ENCODE data around the gene SLC35F1.

SLC35F1 gene

DNA sequence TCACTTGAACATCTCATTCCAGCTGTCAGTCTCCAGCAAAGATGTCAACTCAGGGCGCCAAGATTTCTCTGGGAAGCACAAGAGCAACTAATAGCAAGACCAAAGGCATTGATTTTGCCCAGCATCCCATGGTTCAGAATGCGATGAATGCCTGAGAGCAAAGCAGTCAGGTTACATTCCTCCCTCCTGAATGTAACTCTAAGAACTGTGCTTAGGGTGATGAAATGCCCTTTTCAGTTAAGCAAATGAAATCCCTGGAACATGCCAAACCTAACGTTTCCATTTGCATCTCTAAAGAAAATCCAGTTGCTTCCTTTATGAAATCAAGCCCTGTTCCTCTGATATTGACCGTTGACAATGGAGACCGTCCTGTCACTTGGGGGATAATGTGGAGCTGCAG is 417.1 kb downstream of the SLC35F1 start:
- Histone ChIP-seq H3K9me3 (no peaks in the 10 kb centered on the region), H3K27me3 (no peaks in the 10 kb centered on the region; the same call in 1 of the 2 replicates), H3K4me3 (ENCODE audit: low read depth, low read length) (no peak overlapping the region), H3K36me3 (no peaks in the 10 kb centered on the region), H3K4me1 (no peaks in the 10 kb centered on the region)
- TF ChIP-seq, protein P1, sequence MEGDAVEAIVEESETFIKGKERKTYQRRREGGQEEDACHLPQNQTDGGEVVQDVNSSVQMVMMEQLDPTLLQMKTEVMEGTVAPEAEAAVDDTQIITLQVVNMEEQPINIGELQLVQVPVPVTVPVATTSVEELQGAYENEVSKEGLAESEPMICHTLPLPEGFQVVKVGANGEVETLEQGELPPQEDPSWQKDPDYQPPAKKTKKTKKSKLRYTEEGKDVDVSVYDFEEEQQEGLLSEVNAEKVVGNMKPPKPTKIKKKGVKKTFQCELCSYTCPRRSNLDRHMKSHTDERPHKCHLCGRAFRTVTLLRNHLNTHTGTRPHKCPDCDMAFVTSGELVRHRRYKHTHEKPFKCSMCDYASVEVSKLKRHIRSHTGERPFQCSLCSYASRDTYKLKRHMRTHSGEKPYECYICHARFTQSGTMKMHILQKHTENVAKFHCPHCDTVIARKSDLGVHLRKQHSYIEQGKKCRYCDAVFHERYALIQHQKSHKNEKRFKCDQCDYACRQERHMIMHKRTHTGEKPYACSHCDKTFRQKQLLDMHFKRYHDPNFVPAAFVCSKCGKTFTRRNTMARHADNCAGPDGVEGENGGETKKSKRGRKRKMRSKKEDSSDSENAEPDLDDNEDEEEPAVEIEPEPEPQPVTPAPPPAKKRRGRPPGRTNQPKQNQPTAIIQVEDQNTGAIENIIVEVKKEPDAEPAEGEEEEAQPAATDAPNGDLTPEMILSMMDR (IDR thresholded peaks at IDR 0.05; ENCODE audit: low read depth, low read length), result no peak
- DNase-seq, result no peak

DNA sequence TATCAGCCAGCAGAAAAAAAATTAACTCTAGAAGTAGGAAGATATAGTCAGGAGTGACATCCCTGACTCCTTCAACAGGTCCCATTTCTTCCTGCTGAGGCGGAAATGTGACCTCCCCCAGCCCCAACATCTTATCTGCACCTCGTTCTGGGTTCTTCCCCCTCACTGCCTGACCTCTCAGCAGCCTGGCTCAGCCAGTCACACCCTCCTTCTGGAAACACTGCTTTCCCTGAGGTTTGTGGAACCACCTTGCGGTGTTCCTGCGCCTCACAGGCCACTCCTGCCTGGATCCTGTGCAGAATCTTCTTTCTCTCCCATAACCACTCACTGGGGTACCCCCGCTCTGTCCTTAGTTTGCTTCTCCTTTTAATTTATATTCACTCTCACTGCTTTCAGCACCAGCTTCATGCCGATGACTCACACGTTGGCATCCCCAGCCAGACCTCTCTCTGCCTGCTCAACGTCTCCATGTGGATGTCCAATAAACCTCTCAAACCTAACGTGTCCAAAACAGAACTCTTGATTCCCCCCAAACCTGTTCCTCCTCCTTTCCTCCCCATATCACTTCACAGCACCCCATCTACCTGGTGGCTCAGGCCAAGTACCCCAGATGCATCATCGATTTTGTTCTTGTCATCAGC is 418.3 kb downstream of the SLC35F1 start:
- TF ChIP-seq, protein P1 (IDR thresholded peaks at IDR 0.05; ENCODE audit: low read depth, low read length), result no peak
- DNase-seq, result no peak

GRCh38 chr6:118326712-118327111 is 419.6 kb downstream of the SLC35F1 start:
- H3K4me1 ChIP-seq, result no peaks in the 10 kb centered on the region
- no peak overlapping the region for H3K4me3 ChIP-seq (ENCODE audit: low read depth, low read length)
- DNase-seq, result no peak
- H3K27me3 ChIP-seq, result no peaks in the 10 kb centered on the region; the same call in 1 of the 2 replicates
- TF ChIP-seq, protein P1 (IDR thresholded peaks at IDR 0.05; ENCODE audit: low read depth, low read length), result no peak
- no peaks in the 10 kb centered on the region; the same call in 1 of the 2 replicates for H3K9me3 ChIP-seq
- H3K36me3 ChIP-seq, result no peaks in the 10 kb centered on the region

More for the DNA sequence above, 418.3 kb downstream of the SLC35F1 start:
- Histone ChIP-seq H3K4me3 (ENCODE audit: low read depth, low read length) (no peak overlapping the region), H3K4me1 (no peaks in the 10 kb centered on the region), H3K9me3 (no peaks in the 10 kb centered on the region), H3K36me3 (no peaks in the 10 kb centered on the region), H3K27me3 (no peaks in the 10 kb centered on the region; the same call in 1 of the 2 replicates)

DNA sequence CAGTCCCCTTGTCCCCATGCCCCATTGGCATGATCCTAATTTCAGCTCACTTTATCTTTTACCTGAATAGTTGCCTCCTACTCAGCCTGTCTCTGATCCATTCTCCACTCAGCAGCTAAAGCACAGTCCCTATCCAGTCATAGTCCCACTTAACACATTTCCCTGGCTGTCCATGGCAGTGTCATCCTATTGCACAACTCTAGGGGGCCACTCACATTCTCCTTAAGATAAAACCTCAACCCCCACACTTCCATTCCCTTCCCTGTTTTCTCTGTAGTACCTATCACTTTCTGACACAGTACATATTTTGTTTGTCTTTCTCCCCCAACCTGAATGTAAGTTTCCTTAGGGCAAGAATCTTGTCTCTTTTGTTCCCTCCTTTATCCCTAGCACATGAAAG is 420.2 kb downstream of the SLC35F1 start:
- Histone ChIP-seq H3K4me3 (ENCODE audit: low read depth, low read length) (no peak overlapping the region), H3K27me3 (no peaks in the 10 kb centered on the region; the same call in 1 of the 2 replicates), H3K36me3 (no peaks in the 10 kb centered on the region), H3K4me1 (no peaks in the 10 kb centered on the region), H3K9me3 (no peaks in the 10 kb centered on the region; the same call in 1 of the 2 replicates)
- no peak for DNase-seq
- TF ChIP-seq, protein P1 (IDR thresholded peaks at IDR 0.05; ENCODE audit: low read depth, low read length), result no peak

DNA sequence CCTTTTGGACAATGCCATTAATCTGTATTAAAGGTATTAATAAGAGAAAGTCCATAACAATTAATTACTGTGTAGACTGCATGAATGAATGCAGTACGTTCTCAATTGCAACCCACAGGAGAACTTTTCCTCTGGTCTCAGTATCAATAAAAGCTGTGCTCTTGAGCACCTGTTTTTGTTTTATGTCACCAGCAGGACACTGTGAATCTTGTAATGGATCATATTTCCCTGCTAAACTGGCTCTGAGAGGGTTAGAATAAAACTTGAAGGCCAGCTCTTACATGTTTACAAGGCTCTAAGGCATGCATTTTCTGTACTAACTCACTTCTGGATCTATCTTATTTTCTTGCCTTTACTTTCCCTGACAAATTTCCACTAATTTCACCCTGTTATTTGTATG is 426.7 kb downstream of the SLC35F1 start:
- no peaks in the 10 kb centered on the region; the same call in 1 of the 2 replicates for H3K9me3 ChIP-seq
- H3K4me1 ChIP-seq, result no peaks in the 10 kb centered on the region
- no peak for DNase-seq
- TF ChIP-seq, protein P1 (IDR thresholded peaks at IDR 0.05; ENCODE audit: low read depth, low read length), result no peak
- no peaks in the 10 kb centered on the region for H3K36me3 ChIP-seq
- no peak overlapping the region for H3K4me3 ChIP-seq (ENCODE audit: low read depth, low read length)
- H3K27me3 ChIP-seq, result no peaks in the 10 kb centered on the region

DNA sequence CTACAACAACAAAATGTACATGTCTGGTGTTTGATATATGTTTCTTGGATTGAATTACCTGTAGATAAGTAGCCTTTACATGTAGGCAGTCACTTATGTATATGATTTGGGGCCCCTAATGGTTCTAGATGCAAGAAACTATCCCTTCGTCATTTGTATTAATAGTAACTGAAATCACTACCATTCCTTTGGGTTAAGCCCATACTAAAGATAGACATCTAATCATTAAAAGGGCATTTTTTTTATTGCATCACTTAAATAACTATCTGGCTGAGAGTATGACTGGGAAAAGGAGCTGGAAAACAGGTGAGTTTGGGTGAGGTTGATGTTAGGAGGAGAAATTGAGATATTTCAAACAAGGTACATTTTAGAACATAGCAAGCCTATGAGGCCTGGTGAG is 427.6 kb downstream of the SLC35F1 start:
- Histone ChIP-seq H3K4me1 (no peaks in the 10 kb centered on the region), H3K36me3 (no peaks in the 10 kb centered on the region), H3K27me3 (no peaks in the 10 kb centered on the region), H3K9me3 (no peaks in the 10 kb centered on the region; the same call in 1 of the 2 replicates), H3K4me3 (ENCODE audit: low read depth, low read length) (no peak overlapping the region)
- no peak for DNase-seq
- TF ChIP-seq, protein P1 (IDR thresholded peaks at IDR 0.05; ENCODE audit: low read depth, low read length), result no peak
